DOHH2 (cell line): ENCODE data around the gene BCO1.

Experiments
- EZH2phosphoT487 ChIP-seq: fragments of 200-600 bp; sonication (generic); IDR thresholded peaks from 2 replicates; pipeline ENCODE4 v1.6.1; 2017; ENCODE audit warnings: borderline replicate concordance, mild to moderate bottlenecking, antibody characterized with exemption, low read length, moderate library complexity, mixed read lengths
- TF ChIP-seq, protein P1 (sequence below): fragments of 200-600 bp; sonication (generic); IDR thresholded peaks from one replicate; pipeline ENCODE4 v1.5.1; 2014; ENCODE audit warnings: antibody characterized with exemption, mild to moderate bottlenecking, low read depth, low read length; ENCODE audit not compliant: poor library complexity, severe bottlenecking

DNA sequence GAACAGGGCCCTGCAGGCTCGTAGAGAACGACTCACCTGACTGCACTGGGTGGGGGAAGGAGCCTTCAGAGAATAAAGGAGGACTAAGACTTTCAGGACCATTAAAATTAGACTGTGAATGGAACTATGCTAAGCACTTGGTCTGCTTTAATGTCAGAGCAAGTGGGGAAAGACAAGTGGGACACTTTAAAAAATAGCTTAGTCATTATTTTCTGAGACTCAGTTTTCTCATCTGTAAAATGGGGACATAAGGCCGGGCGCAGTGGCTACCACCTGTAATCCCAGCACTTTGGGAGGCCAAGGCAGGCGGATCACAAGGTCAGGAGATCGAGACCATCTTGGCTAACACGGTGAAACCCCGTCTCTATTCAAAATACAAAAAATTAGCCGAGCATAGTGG lies 19.3 kb upstream of the BCO1 start:
- TF ChIP-seq, protein P1, sequence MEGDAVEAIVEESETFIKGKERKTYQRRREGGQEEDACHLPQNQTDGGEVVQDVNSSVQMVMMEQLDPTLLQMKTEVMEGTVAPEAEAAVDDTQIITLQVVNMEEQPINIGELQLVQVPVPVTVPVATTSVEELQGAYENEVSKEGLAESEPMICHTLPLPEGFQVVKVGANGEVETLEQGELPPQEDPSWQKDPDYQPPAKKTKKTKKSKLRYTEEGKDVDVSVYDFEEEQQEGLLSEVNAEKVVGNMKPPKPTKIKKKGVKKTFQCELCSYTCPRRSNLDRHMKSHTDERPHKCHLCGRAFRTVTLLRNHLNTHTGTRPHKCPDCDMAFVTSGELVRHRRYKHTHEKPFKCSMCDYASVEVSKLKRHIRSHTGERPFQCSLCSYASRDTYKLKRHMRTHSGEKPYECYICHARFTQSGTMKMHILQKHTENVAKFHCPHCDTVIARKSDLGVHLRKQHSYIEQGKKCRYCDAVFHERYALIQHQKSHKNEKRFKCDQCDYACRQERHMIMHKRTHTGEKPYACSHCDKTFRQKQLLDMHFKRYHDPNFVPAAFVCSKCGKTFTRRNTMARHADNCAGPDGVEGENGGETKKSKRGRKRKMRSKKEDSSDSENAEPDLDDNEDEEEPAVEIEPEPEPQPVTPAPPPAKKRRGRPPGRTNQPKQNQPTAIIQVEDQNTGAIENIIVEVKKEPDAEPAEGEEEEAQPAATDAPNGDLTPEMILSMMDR: no peak
- no peak for TF ChIP-seq EZH2phosphoT487
